Measurements from ENCODE around the gene KCNIP2. TPM values are rescaled to one million over a fixed set of nuclear protein-coding genes. Genes with fewer than 3 reads are reported as not detected.

The KCNIP2 gene
- total RNA-seq, 1 experiment from 2014 or later: 3.0 TPM

DNA sequence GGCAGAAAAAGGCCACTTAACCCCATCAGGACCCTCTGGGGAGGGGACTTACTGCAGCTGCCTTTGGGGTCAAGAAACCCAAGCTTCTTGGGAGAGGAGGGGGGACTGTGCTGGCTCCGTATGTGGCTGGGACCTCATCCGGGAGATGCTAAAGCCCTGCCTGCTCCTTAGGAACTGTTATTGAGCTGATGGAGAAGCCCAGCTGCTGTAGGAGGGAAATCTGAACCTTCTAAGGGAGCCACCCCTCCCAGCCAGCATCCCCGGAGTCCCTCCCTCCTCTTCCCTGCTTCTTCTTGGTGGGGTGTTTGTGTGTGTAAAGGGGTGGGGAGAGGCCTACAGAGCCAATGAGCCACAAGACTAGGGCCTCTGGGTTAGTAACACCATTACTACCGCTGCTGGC lies 8.2 kb downstream of the KCNIP2 start:
- no peaks in the 10 kb centered on the region for H3K79me1 ChIP-seq (ENCODE audit: insufficient read depth, low read depth, low read length, poor library complexity, severe bottlenecking)
- H3K9me3 Mint-ChIP-seq: no peaks in the 10 kb centered on the region
- no peak for DNase-seq
- no peaks in the 10 kb centered on the region for H3K27me3 ChIP-seq (ENCODE audit: insufficient read depth, low read length)
- peaks cover 9% of the 10 kb centered on the region; the same call in 1 of the 2 replicates for H3K4me1 ChIP-seq (ENCODE audit: insufficient read depth, low read length)
- no peak overlapping the region for H3T11ph ChIP-seq (ENCODE audit: low read length)
- no peak overlapping the region for H2BK5ac ChIP-seq (ENCODE audit: insufficient read length, low read length)
- peaks cover 19 to 36% of the 10 kb centered on the region in 2 experiments for H3K4me1 Mint-ChIP-seq
- no peak overlapping the region for H2BK20ac ChIP-seq (ENCODE audit: low read depth, low read length, poor library complexity, severe bottlenecking)
- H2AFZ ChIP-seq (ENCODE audit: low read length): no peak overlapping the region
- H2BK120ac ChIP-seq (ENCODE audit: low read depth, low read length, poor library complexity, severe bottlenecking): no peak overlapping the region
- WGBS (ENCODE audit: extremely low coverage, insufficient read length, low lambda C conversion rate): no CpG with 5 or more reads among the region's 4 CpGs
- H3K27ac Mint-ChIP-seq: no peak overlapping the region
- H3K27me3 Mint-ChIP-seq (ENCODE audit: low read depth): peaks cover 10% of the 10 kb centered on the region
- TF ChIP-seq, protein P1, sequence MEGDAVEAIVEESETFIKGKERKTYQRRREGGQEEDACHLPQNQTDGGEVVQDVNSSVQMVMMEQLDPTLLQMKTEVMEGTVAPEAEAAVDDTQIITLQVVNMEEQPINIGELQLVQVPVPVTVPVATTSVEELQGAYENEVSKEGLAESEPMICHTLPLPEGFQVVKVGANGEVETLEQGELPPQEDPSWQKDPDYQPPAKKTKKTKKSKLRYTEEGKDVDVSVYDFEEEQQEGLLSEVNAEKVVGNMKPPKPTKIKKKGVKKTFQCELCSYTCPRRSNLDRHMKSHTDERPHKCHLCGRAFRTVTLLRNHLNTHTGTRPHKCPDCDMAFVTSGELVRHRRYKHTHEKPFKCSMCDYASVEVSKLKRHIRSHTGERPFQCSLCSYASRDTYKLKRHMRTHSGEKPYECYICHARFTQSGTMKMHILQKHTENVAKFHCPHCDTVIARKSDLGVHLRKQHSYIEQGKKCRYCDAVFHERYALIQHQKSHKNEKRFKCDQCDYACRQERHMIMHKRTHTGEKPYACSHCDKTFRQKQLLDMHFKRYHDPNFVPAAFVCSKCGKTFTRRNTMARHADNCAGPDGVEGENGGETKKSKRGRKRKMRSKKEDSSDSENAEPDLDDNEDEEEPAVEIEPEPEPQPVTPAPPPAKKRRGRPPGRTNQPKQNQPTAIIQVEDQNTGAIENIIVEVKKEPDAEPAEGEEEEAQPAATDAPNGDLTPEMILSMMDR (conservative IDR thresholded peaks at IDR 0.05): no peak
- no peak overlapping the region for H3K18ac ChIP-seq (ENCODE audit: insufficient read length, low read depth, low read length)
- H4K8ac ChIP-seq (replicated peaks; ENCODE audit: insufficient read length, low read depth, low read length): no peak overlapping the region
- no peak overlapping the region for H4K5ac ChIP-seq (ENCODE audit: insufficient read length, low read depth, low read length)
- no peaks in the 10 kb centered on the region for H3K79me2 ChIP-seq (ENCODE audit: insufficient read depth, low read length)
- no peak overlapping the region for H3K27ac ChIP-seq (ENCODE audit: insufficient read length, low read depth, low read length)
- no peak overlapping the region for H3K4ac ChIP-seq (ENCODE audit: low read depth, low read length)
- H3K56ac ChIP-seq (ENCODE audit: insufficient read length, low read depth, low read length): no peak overlapping the region
- no peak overlapping the region for H3K9ac ChIP-seq (ENCODE audit: extremely low read depth, insufficient read length, low read length)
- no peaks in the 10 kb centered on the region for H3K9me3 ChIP-seq (ENCODE audit: control insufficient read depth, low read depth, low read length)
- no peak overlapping the region for H3K14ac ChIP-seq (ENCODE audit: insufficient read depth, low read length)
- no peak overlapping the region for H2BK12ac ChIP-seq (ENCODE audit: insufficient read length, low read depth, low read length)
- H2AK5ac ChIP-seq (ENCODE audit: insufficient read length, low read length): no peak overlapping the region
- no peaks in the 10 kb centered on the region for H3K36me3 Mint-ChIP-seq (ENCODE audit: insufficient read depth in 1 of 3, low read depth in 3 of 3)
- H3K4me2 ChIP-seq (ENCODE audit: insufficient read depth, insufficient read length, low read length): no peak overlapping the region
- no peak overlapping the region for H3K4me3 Mint-ChIP-seq
- peaks cover 13% of the 10 kb centered on the region for H3K23me2 ChIP-seq (ENCODE audit: insufficient read length, low read depth, low read length, poor library complexity, severe bottlenecking)
- H3K23ac ChIP-seq (ENCODE audit: insufficient read length, low read depth, low read length): no peak overlapping the region
- peaks cover 2% of the 10 kb centered on the region for H4K20me1 ChIP-seq (ENCODE audit: control insufficient read depth, insufficient read depth, insufficient read length)
- H4K91ac ChIP-seq (ENCODE audit: insufficient read length, low read depth, low read length): no peak overlapping the region
- no peak overlapping the region for H2BK15ac ChIP-seq (ENCODE audit: low read depth, low read length)

Measured in H9 (cell line).